Fibroblast of skin of back (primary cell): Measurements from ENCODE around the gene HOXB4.
A peak's percentile ranks its signal among the peaks of the same experiment; 100 is the strongest.

Experiments used
- DNase-seq: peaks from one replicate; pipeline ENCODE4 v3.0.0-alpha.2; 2013

HOXB4 gene

GRCh38 chr17:48546137-48546923, 31.8 kb downstream of the HOXB4 start:
- DNase-seq = peak; percentile 47

GRCh38 chr17:48545539-48545938, 32.6 kb downstream of the HOXB4 start:
- no peak for DNase-seq

- peak; percentile 75 for DNase-seq
Observed at GRCh38 chr17:48545022-48545375, 33.2 kb downstream of the HOXB4 start, which contains the start of gene HOXB2. TSS of gene HOXB2 (minus strand) at chr17:48545109. CDS start at chr17:48544911, 198 bp downstream.

- peak; percentile 81 for DNase-seq
Observed at GRCh38 chr17:48544349-48545021, 33.7 kb downstream of the HOXB4 start.

GRCh38 chr17:48543854-48544348, 34.2 kb downstream of the HOXB4 start:
- peak; percentile 48 for DNase-seq

GRCh38 chr17:48543107-48543853, 34.9 kb downstream of the HOXB4 start:
- peak; percentile 67 for DNase-seq

GRCh38 chr17:48542698-48543106, 35.4 kb downstream of the HOXB4 start:
- DNase-seq = no peak

- DNase-seq = peak; percentile 46
Observed at GRCh38 chr17:48542114-48542656, 36.0 kb downstream of the HOXB4 start.

GRCh38 chr17:48541577-48542113, 36.5 kb downstream of the HOXB4 start:
- DNase-seq = peak; percentile 77

GRCh38 chr17:48541036-48541576, 37.0 kb downstream of the HOXB4 start:
- DNase-seq = peak; percentile 38

- peak; percentile 44 for DNase-seq
Observed at GRCh38 chr17:48540213-48540612, 37.9 kb downstream of the HOXB4 start.

- DNase-seq = peak; percentile 85
Observed at GRCh38 chr17:48539177-48539576, 39.0 kb downstream of the HOXB4 start.

GRCh38 chr17:48537316-48537715, 40.8 kb downstream of the HOXB4 start:
- DNase-seq = no peak

- DNase-seq = peak; percentile 37
Observed at GRCh38 chr17:48535793-48536559, 42.2 kb downstream of the HOXB4 start.

- DNase-seq = no peak
Observed at GRCh38 chr17:48532261-48532660, 45.9 kb downstream of the HOXB4 start.

- no peak for DNase-seq
Observed at GRCh38 chr17:48530887-48531272, 47.3 kb downstream of the HOXB4 start, which contains the start of gene HOXB1. TSS of gene HOXB1 (minus strand) at chr17:48531011. CDS start at chr17:48530904, 107 bp downstream.

- no peak for DNase-seq
Observed at GRCh38 chr17:48530208-48530886, 47.8 kb downstream of the HOXB4 start.

- no peak for DNase-seq
Observed at GRCh38 chr17:48529683-48530009, 48.5 kb downstream of the HOXB4 start.

GRCh38 chr17:48528936-48529682, 49.0 kb downstream of the HOXB4 start:
- no peak for DNase-seq
